AG04450 (cell line): ENCODE results near the gene FFAR2. TPM values are rescaled to one million over a fixed set of nuclear protein-coding genes. Genes with fewer than 3 reads are reported as not detected.

Experiments
- CTCF ChIA-PET: fragments of 300-600, 350-600 bp; formaldehyde crosslinking; extraction: SDS; loops from one replicate; lab custom pipeline; 2022; ENCODE audit warnings: antibody characterized with exemption, inconsistent platforms; lab: Charles Lee
- POLR2A ChIA-PET: fragments of 350-600 bp; formaldehyde crosslinking; extraction: SDS; loops from one replicate; lab custom pipeline; 2021; ENCODE audit warnings: antibody characterized with exemption, inconsistent platforms; lab: Yijun Ruan, JAX
- DNase-seq: peaks from one replicate; pipeline ENCODE4 v3.0.0-alpha.2; 2011; ENCODE audit warnings: low read depth, low spot score
- H3K27ac ChIP-seq: one replicate; pipeline ENCODE4 v1.5.1; 2012; ENCODE audit warnings: low read depth, low read length, control low read depth
- H3K27me3 ChIP-seq: one replicate; pipeline ENCODE4 v1.6.0; 2012; ENCODE audit warnings: low read length; ENCODE audit not compliant: control insufficient read depth, insufficient read depth
- H3K4me3 ChIP-seq: 2 replicates; pipeline ENCODE4 v1.5.1; 2011; ENCODE audit warnings: mild to moderate bottlenecking, low read depth, low read length, control low read depth
- H3K9me3 ChIP-seq: 2 replicates; pipeline ENCODE4 v1.5.1; 2012; ENCODE audit warnings: low read length; ENCODE audit not compliant: control insufficient read depth, insufficient read depth
- polyA plus RNA-seq: library from polyadenylated mRNA; depleted of rRNA; stranded (reverse); fragments of >200 nt; gene quantifications from 2 replicates; pipeline ENCODE4 v1.2.3, GENCODE V29; 2011; rRNA removed
- small RNA-seq: library from RNA; depleted of rRNA; stranded (forward); fragments of <200 nt; gene quantifications from one replicate; pipeline ENCODE3, GENCODE V24; 2012; ENCODE audit warnings: low read depth; ENCODE audit not compliant: insufficient read length
- TF ChIP-seq, protein P1 (sequence below): IDR thresholded peaks from 2 replicates; pipeline ENCODE4 v1.5.1; 2011; ENCODE audit warnings: low read depth, low read length, control low read depth, inconsistent platforms

The FFAR2 gene
- polyA plus RNA-seq, 1 experiment, result not detected

GRCh38 chr19:35498220-35498619 lies 50.2 kb downstream of the FFAR2 start:
- Histone ChIP-seq H3K4me3 (no peak overlapping the region), H3K27me3 (peaks cover 6% of the 10 kb centered on the region), H3K9me3 (no peaks in the 10 kb centered on the region), H3K27ac (no peak overlapping the region)
- ChIA-PET POLR2A (no interaction called here), CTCF (interaction anchor here (1.4 kb wide), 1 partner anchor 12 kb away, joined by 7 read pairs; no protein-coding TSS in a partner anchor)
- no peak for DNase-seq
- TF ChIP-seq, protein P1, sequence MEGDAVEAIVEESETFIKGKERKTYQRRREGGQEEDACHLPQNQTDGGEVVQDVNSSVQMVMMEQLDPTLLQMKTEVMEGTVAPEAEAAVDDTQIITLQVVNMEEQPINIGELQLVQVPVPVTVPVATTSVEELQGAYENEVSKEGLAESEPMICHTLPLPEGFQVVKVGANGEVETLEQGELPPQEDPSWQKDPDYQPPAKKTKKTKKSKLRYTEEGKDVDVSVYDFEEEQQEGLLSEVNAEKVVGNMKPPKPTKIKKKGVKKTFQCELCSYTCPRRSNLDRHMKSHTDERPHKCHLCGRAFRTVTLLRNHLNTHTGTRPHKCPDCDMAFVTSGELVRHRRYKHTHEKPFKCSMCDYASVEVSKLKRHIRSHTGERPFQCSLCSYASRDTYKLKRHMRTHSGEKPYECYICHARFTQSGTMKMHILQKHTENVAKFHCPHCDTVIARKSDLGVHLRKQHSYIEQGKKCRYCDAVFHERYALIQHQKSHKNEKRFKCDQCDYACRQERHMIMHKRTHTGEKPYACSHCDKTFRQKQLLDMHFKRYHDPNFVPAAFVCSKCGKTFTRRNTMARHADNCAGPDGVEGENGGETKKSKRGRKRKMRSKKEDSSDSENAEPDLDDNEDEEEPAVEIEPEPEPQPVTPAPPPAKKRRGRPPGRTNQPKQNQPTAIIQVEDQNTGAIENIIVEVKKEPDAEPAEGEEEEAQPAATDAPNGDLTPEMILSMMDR, result no peak

- Histone ChIP-seq H3K27me3 (peaks cover 7% of the 10 kb centered on the region), H3K27ac (no peak overlapping the region), H3K4me3 (no peak overlapping the region), H3K9me3 (no peaks in the 10 kb centered on the region)
- CTCF ChIA-PET, result no interaction called here
- POLR2A ChIA-PET, result no interaction called here
- TF ChIP-seq, protein P1, result no peak
- no peak for DNase-seq
These were observed 51.0 kb downstream of the FFAR2 start for GRCh38 chr19:35498984-35499527.

- TF ChIP-seq, protein P1, result no peak
- POLR2A ChIA-PET, result no interaction called here
- no peak overlapping the region for H3K4me3 ChIP-seq
- H3K27ac ChIP-seq, result no peak overlapping the region
- CTCF ChIA-PET, result no interaction called here
- H3K27me3 ChIP-seq, result peaks cover 13% of the 10 kb centered on the region
- DNase-seq, result no peak
- H3K9me3 ChIP-seq, result no peaks in the 10 kb centered on the region
These were observed 52.6 kb downstream of the FFAR2 start for GRCh38 chr19:35500611-35501010.

Small RNA genes within 50 kb of the gene (small RNA-seq; reads per million reads assigned to genes)
- gene RN7SL491P, result not detected

Other genes starting within 250 kb of the FFAR2 start
- gene FAM187B, start 219.5 kb upstream of the FFAR2 start, polyA plus RNA-seq, result not detected in 2 replicates
- 0.32 and 0.33 TPM in 2 replicates for gene LSR, start 199.3 kb upstream of the FFAR2 start, polyA plus RNA-seq
- 55.6 and 58.6 TPM in 2 replicates for gene USF2, start 179.3 kb upstream of the FFAR2 start, polyA plus RNA-seq
- gene HAMP, start 165.7 kb upstream of the FFAR2 start, polyA plus RNA-seq, result not detected in 2 replicates
- not detected in 2 replicates for gene MAG, start 156.1 kb upstream of the FFAR2 start, polyA plus RNA-seq
- gene CD22, start 119.1 kb upstream of the FFAR2 start, polyA plus RNA-seq, result not detected in 2 replicates
- not detected in 2 replicates for gene FFAR1, start 100.4 kb upstream of the FFAR2 start, polyA plus RNA-seq
- gene FFAR3, start 89.8 kb upstream of the FFAR2 start, polyA plus RNA-seq, result not detected in 2 replicates
- gene GPR42, start 77.2 kb upstream of the FFAR2 start, polyA plus RNA-seq, result not detected in 2 replicates
- not detected in 2 replicates for gene KRTDAP, start 42.2 kb downstream of the FFAR2 start, polyA plus RNA-seq
- gene DMKN, start 65.4 kb downstream of the FFAR2 start, polyA plus RNA-seq, result 1.3 and 1.6 TPM in 2 replicates
- gene SBSN, start 80.1 kb downstream of the FFAR2 start, polyA plus RNA-seq, result 1.8 and 2.1 TPM in 2 replicates
- not detected in 2 replicates for gene GAPDHS, start 85.2 kb downstream of the FFAR2 start, polyA plus RNA-seq
- gene TMEM147, start 97.4 kb downstream of the FFAR2 start, polyA plus RNA-seq, result 88.7 and 116 TPM in 2 replicates
- not detected in 2 replicates for gene ATP4A, start 115.4 kb downstream of the FFAR2 start, polyA plus RNA-seq
- gene PMIS2, start 137.9 kb downstream of the FFAR2 start, polyA plus RNA-seq, result not detected in 2 replicates
- 1.9 and 2.3 TPM in 2 replicates for gene HAUS5, start 164.5 kb downstream of the FFAR2 start, polyA plus RNA-seq
- 33.4 and 35.6 TPM in 2 replicates for gene RBM42, start 180.8 kb downstream of the FFAR2 start, polyA plus RNA-seq
- gene ETV2, start 193.5 kb downstream of the FFAR2 start, polyA plus RNA-seq, result 0.33 and 0.36 TPM in 2 replicates
- 398 and 527 TPM in 2 replicates for gene COX6B1, start 200.1 kb downstream of the FFAR2 start, polyA plus RNA-seq
- 0.07 TPM in 1 of 2 replicates, not detected in the other for gene UPK1A, start 218.3 kb downstream of the FFAR2 start, polyA plus RNA-seq